Trophoblast cell (in vitro differentiated cells and primary cell): Measurements from ENCODE around the gene KRTAP10-5.

Source experiments
- DNase-seq, 2 donors: peaks; one replicate each; pipeline ENCODE4 v3.0.0-alpha.2; 2016
- H2AFZ ChIP-seq: 2 replicates; pipeline ENCODE4 v1.6.1; 2013; ENCODE audit warnings: low read length, moderate library complexity, mild to moderate bottlenecking; ENCODE audit not compliant: insufficient read depth, poor library complexity
- H2AK5ac ChIP-seq: 2 replicates; pipeline ENCODE4 v1.6.1; 2013; ENCODE audit warnings: mild to moderate bottlenecking, low read length
- H2BK120ac ChIP-seq: 2 replicates; pipeline ENCODE4 v1.6.1; 2013; ENCODE audit warnings: low read length, mild to moderate bottlenecking, moderate library complexity; ENCODE audit not compliant: insufficient read depth, poor library complexity
- H2BK12ac ChIP-seq: 2 replicates; pipeline ENCODE4 v1.6.1; 2013; ENCODE audit warnings: mild to moderate bottlenecking, low read length, moderate library complexity
- H2BK5ac ChIP-seq: 2 replicates; pipeline ENCODE4 v1.6.1; 2013; ENCODE audit warnings: low read length, low read depth, moderate library complexity, mild to moderate bottlenecking; ENCODE audit not compliant: poor library complexity
- H3K14ac ChIP-seq: 2 replicates; pipeline ENCODE4 v1.6.1; 2013; ENCODE audit warnings: mild to moderate bottlenecking, low read length
- H3K18ac ChIP-seq: 2 replicates; pipeline ENCODE4 v1.6.1; 2013; ENCODE audit warnings: mild to moderate bottlenecking, low read length
- H3K23ac ChIP-seq: 2 replicates; pipeline ENCODE4 v1.6.1; 2013; ENCODE audit warnings: low read length
- H3K27ac ChIP-seq: 2 replicates; pipeline ENCODE4 v1.5.1; 2013; ENCODE audit warnings: low read depth, mild to moderate bottlenecking, inconsistent platforms, low read length, moderate library complexity
- H3K27me3 ChIP-seq: 2 replicates; pipeline ENCODE4 v1.6.1; 2013; ENCODE audit warnings: inconsistent platforms, mild to moderate bottlenecking, low read length, moderate library complexity; ENCODE audit not compliant: insufficient read depth
- H3K36me3 ChIP-seq, 2 experiments: 1 replicate in 1 of 2; 2 replicates in 1 of 2; pipeline ENCODE4 v1.6.1; 2013; ENCODE audit warnings: low read length in 2 of 2, mild to moderate bottlenecking in 2 of 2, moderate library complexity in 1 of 2; ENCODE audit not compliant: insufficient read depth in 2 of 2, control insufficient read depth in 1 of 2
- H3K4ac ChIP-seq: 2 replicates; pipeline ENCODE4 v1.6.1; 2013; ENCODE audit warnings: low read depth, mild to moderate bottlenecking, low read length, moderate library complexity
- H3K4me1 ChIP-seq, 2 experiments: 1 replicate in 1 of 2; 2 replicates in 1 of 2; pipeline ENCODE4 v1.6.1; 2013; ENCODE audit warnings: low read length in 2 of 2, mild to moderate bottlenecking in 2 of 2, moderate library complexity in 1 of 2; ENCODE audit not compliant: insufficient read depth in 2 of 2, control insufficient read depth in 1 of 2
- H3K4me2 ChIP-seq: 2 replicates; pipeline ENCODE4 v1.6.1; 2013; ENCODE audit warnings: inconsistent platforms, mild to moderate bottlenecking, low read length, moderate library complexity
- H3K4me3 ChIP-seq: 2 replicates; pipeline ENCODE4 v1.5.1; 2013; ENCODE audit warnings: mild to moderate bottlenecking, low read depth, low read length, inconsistent platforms
- H3K79me1 ChIP-seq: one replicate; pipeline ENCODE4 v1.6.1; 2013; ENCODE audit warnings: low read length
- H3K79me2 ChIP-seq: 2 replicates; pipeline ENCODE4 v1.6.1; 2013; ENCODE audit warnings: low read length, mild to moderate bottlenecking; ENCODE audit not compliant: control insufficient read depth, insufficient read depth, poor library complexity
- H3K9ac ChIP-seq: 2 replicates; pipeline ENCODE4 v1.6.1; 2013; ENCODE audit warnings: mild to moderate bottlenecking, low read length
- H3K9me3 ChIP-seq: 2 replicates; pipeline ENCODE4 v1.6.1; 2013; ENCODE audit warnings: low read depth, mild to moderate bottlenecking, control low read depth, inconsistent platforms, low read length; ENCODE audit not compliant: insufficient read depth
- H4K12ac ChIP-seq: 2 replicates; pipeline ENCODE4 v1.6.1; 2013; ENCODE audit warnings: low read depth, mild to moderate bottlenecking, low read length, moderate library complexity
- H4K8ac ChIP-seq: 2 replicates; pipeline ENCODE4 v1.6.1; 2013; ENCODE audit warnings: low read depth, mild to moderate bottlenecking, low read length, moderate library complexity
- H4K91ac ChIP-seq: one replicate; pipeline ENCODE4 v1.6.1; 2013; ENCODE audit warnings: low read depth, mild to moderate bottlenecking, low read length, moderate library complexity
- WGBS: extraction: QIAGEN DNeasy Blood & Tissue Kit; methylation state at CpG from one replicate; pipeline ENCODE4 v1.1.7; 2013; ENCODE audit warnings: missing lambda C conversion rate; ENCODE audit not compliant: insufficient read length, insufficient coverage; ENCODE audit errors: extremely low coverage; 5-methylcytosine and 5-hydroxymethylcytosine counted together

Gene KRTAP10-5

GRCh38 chr21:44571844-44572782, 8.3 kb downstream of the KRTAP10-5 start:
- H2AFZ ChIP-seq, result no peak overlapping the region
- H2BK120ac ChIP-seq, result no peak overlapping the region
- H3K4me2 ChIP-seq, result no peak overlapping the region
- no peak overlapping the region for H2AK5ac ChIP-seq
- H4K12ac ChIP-seq, result no peak overlapping the region
- H3K23ac ChIP-seq, result no peak overlapping the region
- no peak overlapping the region for H3K18ac ChIP-seq
- DNase-seq, result no peak
- H3K14ac ChIP-seq, result no peak overlapping the region
- no peaks in the 10 kb centered on the region for H3K79me2 ChIP-seq
- H3K9me3 ChIP-seq, result peaks cover 13% of the 10 kb centered on the region
- no peaks in the 10 kb centered on the region for H3K4me1 ChIP-seq
- H3K79me1 ChIP-seq, result no peaks in the 10 kb centered on the region
- H3K9ac ChIP-seq, result no peak overlapping the region
- H3K36me3 ChIP-seq, result no peaks in the 10 kb centered on the region
- H3K27me3 ChIP-seq, result no peaks in the 10 kb centered on the region
- peak overlapping the region; percentile 43 for H3K4me3 ChIP-seq
- H4K91ac ChIP-seq, result no peak overlapping the region
- H2BK12ac ChIP-seq, result no peak overlapping the region
- no peak overlapping the region for H3K4ac ChIP-seq
- H2BK5ac ChIP-seq, result no peak overlapping the region
- whole genome bisulfite sequencing, result no CpG with 5 or more reads among the region's 40 CpGs
- no peak overlapping the region for H4K8ac ChIP-seq
- H3K27ac ChIP-seq, result no peak overlapping the region

GRCh38 chr21:44571296-44571695, 9.1 kb downstream of the KRTAP10-5 start:
- H2AK5ac ChIP-seq, result no peak overlapping the region
- no peaks in the 10 kb centered on the region for H3K79me1 ChIP-seq
- no peaks in the 10 kb centered on the region for H3K79me2 ChIP-seq
- DNase-seq, result no peak
- no peak overlapping the region for H4K12ac ChIP-seq
- H3K14ac ChIP-seq, result no peak overlapping the region
- H3K9ac ChIP-seq, result no peak overlapping the region
- no peak overlapping the region for H3K27ac ChIP-seq
- H2BK5ac ChIP-seq, result no peak overlapping the region
- H3K27me3 ChIP-seq, result no peaks in the 10 kb centered on the region
- H2BK120ac ChIP-seq, result no peak overlapping the region
- H3K4me2 ChIP-seq, result no peak overlapping the region
- H3K36me3 ChIP-seq, result no peaks in the 10 kb centered on the region
- H3K4me1 ChIP-seq, result no peaks in the 10 kb centered on the region
- no peak overlapping the region for H3K23ac ChIP-seq
- no peak overlapping the region for H3K4ac ChIP-seq
- H4K91ac ChIP-seq, result no peak overlapping the region
- H3K4me3 ChIP-seq, result no peak overlapping the region
- no peak overlapping the region for H2AFZ ChIP-seq
- no peak overlapping the region for H2BK12ac ChIP-seq
- no peak overlapping the region for H3K18ac ChIP-seq
- H3K9me3 ChIP-seq, result peaks cover 12% of the 10 kb centered on the region
- no CpG with 5 or more reads among the region's 4 CpGs for WGBS
- H4K8ac ChIP-seq, result no peak overlapping the region

- H3K4me1 ChIP-seq, result no peaks in the 10 kb centered on the region
- H4K12ac ChIP-seq, result no peak overlapping the region
- no peaks in the 10 kb centered on the region for H3K27me3 ChIP-seq
- no peak overlapping the region for H2AK5ac ChIP-seq
- H3K36me3 ChIP-seq, result no peaks in the 10 kb centered on the region
- DNase-seq, result no peak
- H2AFZ ChIP-seq, result no peak overlapping the region
- no peak overlapping the region for H2BK5ac ChIP-seq
- H3K79me2 ChIP-seq, result no peaks in the 10 kb centered on the region
- H3K14ac ChIP-seq, result no peak overlapping the region
- no peak overlapping the region for H2BK120ac ChIP-seq
- no peak overlapping the region for H4K8ac ChIP-seq
- H3K9ac ChIP-seq, result no peak overlapping the region
- no peak overlapping the region for H3K4me3 ChIP-seq
- WGBS, result no CpG with 5 or more reads among the region's 12 CpGs
- no peak overlapping the region for H3K4ac ChIP-seq
- no peak overlapping the region for H4K91ac ChIP-seq
- no peak overlapping the region for H3K4me2 ChIP-seq
- H3K18ac ChIP-seq, result no peak overlapping the region
- no peaks in the 10 kb centered on the region for H3K79me1 ChIP-seq
- H2BK12ac ChIP-seq, result no peak overlapping the region
- H3K27ac ChIP-seq, result no peak overlapping the region
- no peak overlapping the region for H3K23ac ChIP-seq
- peaks cover 11% of the 10 kb centered on the region for H3K9me3 ChIP-seq
Observed at GRCh38 chr21:44569861-44570517, 10.4 kb downstream of the KRTAP10-5 start.

- no CpG with 5 or more reads among the region's 27 CpGs for WGBS
- Histone ChIP-seq H3K4me2 (no peak overlapping the region), H4K91ac (no peak overlapping the region)
Observed at GRCh38 chr21:44568667-44569556, 11.5 kb downstream of the KRTAP10-5 start.

More at GRCh38 chr21:44568667-44569556, 11.5 kb downstream of the KRTAP10-5 start:
- no peak overlapping the region for H2AK5ac ChIP-seq
- no peak overlapping the region for H4K12ac ChIP-seq
- H3K79me2 ChIP-seq, result no peaks in the 10 kb centered on the region
- no peak overlapping the region for H3K18ac ChIP-seq
- peaks cover 11% of the 10 kb centered on the region for H3K9me3 ChIP-seq
- DNase-seq, result no peak
- no peak overlapping the region for H3K4ac ChIP-seq
- H3K79me1 ChIP-seq, result no peaks in the 10 kb centered on the region
- H2AFZ ChIP-seq, result no peak overlapping the region
- no peaks in the 10 kb centered on the region for H3K27me3 ChIP-seq
- no peaks in the 10 kb centered on the region for H3K4me1 ChIP-seq
- H4K8ac ChIP-seq, result no peak overlapping the region
- no peak overlapping the region for H3K9ac ChIP-seq
- H2BK120ac ChIP-seq, result no peak overlapping the region
- H3K23ac ChIP-seq, result no peak overlapping the region
- H3K14ac ChIP-seq, result no peak overlapping the region
- no peaks in the 10 kb centered on the region for H3K36me3 ChIP-seq
- no peak overlapping the region for H3K4me3 ChIP-seq
- H3K27ac ChIP-seq, result no peak overlapping the region
- H2BK12ac ChIP-seq, result no peak overlapping the region
- H2BK5ac ChIP-seq, result no peak overlapping the region
